Vagina (tissue), 2 donors: ENCODE results near the gene MKI67. TPM values are rescaled to one million over a fixed set of nuclear protein-coding genes. Genes with fewer than 3 reads are reported as not detected.

Experiments used
- DNase-seq, 2 donors: peaks; one replicate each; pipeline ENCODE4 v3.0.0-alpha.2; 2017; ENCODE audit errors: extremely low spot score in 2 of 2
- H3K27ac ChIP-seq: fragments of 200-600 bp; sonication (generic); one replicate; pipeline ENCODE4 v1.5.1; 2019
- H3K27me3 ChIP-seq: fragments of 200-600 bp; sonication (generic); one replicate; pipeline ENCODE4 v1.5.1; 2019
- H3K36me3 ChIP-seq, 2 donors: fragments of 200-600 bp; sonication (generic); one replicate each; pipeline ENCODE4 v1.5.1; 2017 to 2019
- H3K4me1 ChIP-seq: fragments of 200-600 bp; sonication (generic); one replicate; pipeline ENCODE4 v1.5.1; 2019
- H3K4me3 ChIP-seq, 2 donors: fragments of 200-600 bp; sonication (generic); 1 replicate in 1 of 2; 2 replicates in 1 of 2; pipeline ENCODE4 v1.5.1; 2016 to 2019
- H3K9me3 ChIP-seq: fragments of 200-600 bp; sonication (generic); one replicate; pipeline ENCODE4 v1.5.1; 2019
- POLR2A ChIP-seq, 2 donors: fragments of 450-650 bp; IDR thresholded peaks; one replicate each; pipeline ENCODE4 v1.6.1; 2017; ENCODE audit warnings: antibody characterized with exemption in 2 of 2, mild to moderate bottlenecking in 2 of 2, moderate library complexity in 2 of 2
- POLR2AphosphoS5 ChIP-seq, 2 donors: sonication (generic); formaldehyde crosslinking; IDR thresholded peaks; one replicate each; pipeline ENCODE4 v1.9.0; 2017; ENCODE audit warnings: antibody characterized with exemption in 2 of 2, mild to moderate bottlenecking in 2 of 2, low read depth in 1 of 2; ENCODE audit not compliant: insufficient read depth in 1 of 2
- intact Hi-C: fragments of 100-400 bp; cut with DNase I; formaldehyde crosslinking; loops from one replicate; pipeline ENCODE4 v1.15.1; 2023
- total RNA-seq: library from RNA; depleted of rRNA; stranded (reverse); fragments of >200 nt; gene quantifications from one replicate; pipeline ENCODE4 v1.2.3, GENCODE V29; 2016
- TF ChIP-seq, protein P1 (sequence below), 3 experiments: fragments of 450-650 bp in 2 of 3; fragments of 200-600 bp in 1 of 3; sonication (generic) in 1 of 3; IDR thresholded peaks; one replicate each; pipeline ENCODE4 v1.5.1; 2017 to 2019; ENCODE audit warnings: antibody characterized with exemption in 3 of 3, mild to moderate bottlenecking in 2 of 3, moderate library complexity in 2 of 3

Gene MKI67
- total RNA-seq, 1 donor from 2014 or later = 11.5 TPM

GRCh38 chr10:128060341-128061250 lies 65.6 kb downstream of the MKI67 start:
- Histone ChIP-seq H3K27ac (no peak overlapping the region), H3K9me3 (no peaks in the 10 kb centered on the region), H3K36me3 (no peaks in the 10 kb centered on the region), H3K4me3 (no peak overlapping the region), H3K4me1 (peaks cover 24% of the 10 kb centered on the region), H3K27me3 (no peaks in the 10 kb centered on the region)
- no peak for DNase-seq
- intact Hi-C loops = no loop called here
- no peak for TF ChIP-seq POLR2A (IDR thresholded peaks at IDR 0.05)
- TF ChIP-seq, protein P1, sequence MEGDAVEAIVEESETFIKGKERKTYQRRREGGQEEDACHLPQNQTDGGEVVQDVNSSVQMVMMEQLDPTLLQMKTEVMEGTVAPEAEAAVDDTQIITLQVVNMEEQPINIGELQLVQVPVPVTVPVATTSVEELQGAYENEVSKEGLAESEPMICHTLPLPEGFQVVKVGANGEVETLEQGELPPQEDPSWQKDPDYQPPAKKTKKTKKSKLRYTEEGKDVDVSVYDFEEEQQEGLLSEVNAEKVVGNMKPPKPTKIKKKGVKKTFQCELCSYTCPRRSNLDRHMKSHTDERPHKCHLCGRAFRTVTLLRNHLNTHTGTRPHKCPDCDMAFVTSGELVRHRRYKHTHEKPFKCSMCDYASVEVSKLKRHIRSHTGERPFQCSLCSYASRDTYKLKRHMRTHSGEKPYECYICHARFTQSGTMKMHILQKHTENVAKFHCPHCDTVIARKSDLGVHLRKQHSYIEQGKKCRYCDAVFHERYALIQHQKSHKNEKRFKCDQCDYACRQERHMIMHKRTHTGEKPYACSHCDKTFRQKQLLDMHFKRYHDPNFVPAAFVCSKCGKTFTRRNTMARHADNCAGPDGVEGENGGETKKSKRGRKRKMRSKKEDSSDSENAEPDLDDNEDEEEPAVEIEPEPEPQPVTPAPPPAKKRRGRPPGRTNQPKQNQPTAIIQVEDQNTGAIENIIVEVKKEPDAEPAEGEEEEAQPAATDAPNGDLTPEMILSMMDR (IDR thresholded peaks at IDR 0.05) = no peak
- no peak for TF ChIP-seq POLR2AphosphoS5 (IDR thresholded peaks at IDR 0.05; ENCODE audit: insufficient read depth in 1 of 2, low read depth in 1 of 2)

GRCh38 chr10:128059982-128060293 lies 66.3 kb downstream of the MKI67 start:
- intact Hi-C loops = no loop called here
- TF ChIP-seq, protein P1 (IDR thresholded peaks at IDR 0.05) = no peak
- TF ChIP-seq POLR2AphosphoS5 (IDR thresholded peaks at IDR 0.05; ENCODE audit: insufficient read depth in 1 of 2, low read depth in 1 of 2) = no peak
- no peak for TF ChIP-seq POLR2A (IDR thresholded peaks at IDR 0.05)
- H3K27ac ChIP-seq = no peak overlapping the region

DNA sequence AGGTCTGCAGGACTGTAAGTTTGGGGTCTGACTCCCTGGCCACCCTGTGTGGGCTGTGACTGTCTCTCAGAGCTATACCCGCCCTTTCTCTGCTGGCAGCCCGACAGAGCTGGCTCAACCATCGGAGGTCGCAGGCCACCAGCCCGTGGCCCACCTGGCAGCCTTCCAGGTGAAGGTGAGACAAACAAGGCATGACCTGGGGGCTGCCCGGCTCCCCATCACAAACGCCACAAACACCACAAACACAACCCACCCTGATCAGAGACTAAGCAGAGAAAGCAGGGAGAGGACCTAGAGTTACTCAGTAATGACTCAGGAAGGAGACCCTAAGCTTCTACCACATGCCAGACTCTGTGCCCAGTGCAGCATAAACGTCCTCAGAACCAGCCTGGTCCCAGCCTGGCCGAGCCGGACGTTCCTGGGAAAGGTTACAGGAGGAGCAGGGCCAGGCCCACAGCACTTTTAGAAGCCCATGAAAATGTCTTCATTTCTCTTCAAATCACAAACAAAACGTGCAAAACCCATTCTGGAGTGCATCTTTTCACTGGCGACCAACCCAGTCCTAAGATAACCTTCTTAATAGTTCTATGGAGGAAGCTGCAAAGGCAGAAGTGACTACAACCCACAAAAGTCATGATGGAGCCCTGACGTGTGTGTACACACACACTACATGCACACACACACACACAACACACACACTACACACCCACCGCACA lies 66.8 kb downstream of the MKI67 start:
- intact Hi-C loops = no loop called here
- TF ChIP-seq POLR2AphosphoS5 (IDR thresholded peaks at IDR 0.05; ENCODE audit: insufficient read depth in 1 of 2, low read depth in 1 of 2) = no peak
- TF ChIP-seq POLR2A (IDR thresholded peaks at IDR 0.05) = no peak
- TF ChIP-seq, protein P1 (IDR thresholded peaks at IDR 0.05) = no peak
- H3K9me3 ChIP-seq = no peaks in the 10 kb centered on the region
- H3K4me3 ChIP-seq = no peak overlapping the region
- no peak for DNase-seq
- peaks cover 12% of the 10 kb centered on the region for H3K4me1 ChIP-seq
- H3K27me3 ChIP-seq = no peaks in the 10 kb centered on the region
- H3K27ac ChIP-seq = no peak overlapping the region
- peaks cover 0 to 6% of the 10 kb centered on the region in 2 donors for H3K36me3 ChIP-seq

More at GRCh38 chr10:128059982-128060293, 66.3 kb downstream of the MKI67 start:
- H3K9me3 ChIP-seq = no peaks in the 10 kb centered on the region
- no peak overlapping the region for H3K4me3 ChIP-seq
- peaks cover 17% of the 10 kb centered on the region for H3K4me1 ChIP-seq
- peaks cover 0 to 3% of the 10 kb centered on the region in 2 donors for H3K36me3 ChIP-seq
- no peak for DNase-seq
- H3K27me3 ChIP-seq = no peaks in the 10 kb centered on the region

DNA sequence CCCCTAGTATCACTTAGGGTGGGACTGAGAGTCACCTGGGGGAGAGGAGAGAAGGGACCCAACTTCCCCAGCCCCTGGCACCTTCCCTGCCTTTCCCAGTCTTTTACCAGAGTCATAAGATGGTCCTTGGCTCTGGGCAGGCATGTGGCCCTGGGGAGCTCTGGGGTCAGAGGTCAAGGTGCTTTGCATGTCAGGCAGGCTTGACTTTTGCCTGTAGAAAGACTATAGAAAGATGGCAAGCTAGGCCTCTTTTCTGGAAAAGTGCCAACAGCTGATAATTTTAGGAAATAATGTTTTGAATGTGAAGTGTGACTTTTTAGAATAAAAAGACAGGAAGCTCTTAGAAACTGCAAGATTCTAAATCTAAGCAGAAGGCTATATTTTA lies 67.5 kb downstream of the MKI67 start:
- TF ChIP-seq POLR2A (IDR thresholded peaks at IDR 0.05) (no peak), POLR2AphosphoS5 (IDR thresholded peaks at IDR 0.05; ENCODE audit: insufficient read depth in 1 of 2, low read depth in 1 of 2) (no peak)
- TF ChIP-seq, protein P1 (IDR thresholded peaks at IDR 0.05) = no peak
- no peaks in the 10 kb centered on the region for H3K9me3 ChIP-seq
- no peak overlapping the region for H3K27ac ChIP-seq
- peaks cover 5% of the 10 kb centered on the region for H3K4me1 ChIP-seq
- H3K4me3 ChIP-seq = no peak overlapping the region
- intact Hi-C loops = no loop called here
- H3K27me3 ChIP-seq = no peaks in the 10 kb centered on the region
- peaks cover 0 to 6% of the 10 kb centered on the region in 2 donors for H3K36me3 ChIP-seq
- no peak for DNase-seq
